NCI-H1105 treated with DMSO at 0.1 percent for 48 hours (cell line): Measurements from ENCODE around the gene RRBP1.
"Not testable (repeated sequence)": the region's sequence is repeated elsewhere in the genome, so short reads cannot be mapped to it uniquely, and the experiment has no call there.

Experiments
- DNase-seq: peaks from one replicate; lab custom pipeline; 2025; lab: John Stamatoyannopoulos, UW

The RRBP1 gene

DNA sequence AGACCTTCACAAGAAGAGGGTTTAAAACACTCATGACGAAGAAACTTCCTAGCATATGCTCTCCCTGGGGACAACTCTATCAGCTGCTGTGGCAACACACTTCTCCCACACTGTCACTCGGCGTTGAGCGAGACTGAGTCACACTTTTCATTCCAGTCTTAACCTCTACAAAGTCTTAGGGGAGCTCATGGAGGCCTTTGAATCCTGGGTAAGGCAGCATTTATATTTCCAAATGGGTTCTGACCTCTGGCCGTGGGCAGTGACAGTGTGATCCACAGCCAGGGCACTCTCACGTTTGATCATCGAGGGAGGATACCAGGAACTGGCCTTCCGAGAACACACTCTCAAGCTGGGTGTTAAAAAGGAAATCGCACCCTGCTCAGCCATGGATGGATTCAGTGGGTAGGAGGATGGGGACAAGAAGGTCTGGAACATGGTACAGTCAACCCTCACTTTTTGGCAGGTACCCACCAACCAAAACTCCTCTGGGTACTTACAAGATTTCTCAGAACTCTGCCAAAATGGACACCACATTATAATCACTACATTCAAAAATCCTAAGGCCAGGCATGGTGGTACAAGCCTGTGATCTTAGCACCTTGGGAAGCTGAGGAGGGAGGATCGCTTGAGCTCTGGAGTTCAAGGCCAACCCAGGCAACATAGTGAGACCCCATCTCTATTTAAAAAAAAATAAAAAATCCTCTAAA lies 19.6 kb downstream of the RRBP1 start:
- DNase-seq = no peak

GRCh38 chr20:17661121-17661744 lies 20.8 kb downstream of the RRBP1 start:
- DNase-seq = no peak

- no peak for DNase-seq
Measured at GRCh38 chr20:17660667-17661066, 21.4 kb downstream of the RRBP1 start.

- no peak for DNase-seq
Measured at GRCh38 chr20:17659801-17660200, 22.2 kb downstream of the RRBP1 start.

DNA sequence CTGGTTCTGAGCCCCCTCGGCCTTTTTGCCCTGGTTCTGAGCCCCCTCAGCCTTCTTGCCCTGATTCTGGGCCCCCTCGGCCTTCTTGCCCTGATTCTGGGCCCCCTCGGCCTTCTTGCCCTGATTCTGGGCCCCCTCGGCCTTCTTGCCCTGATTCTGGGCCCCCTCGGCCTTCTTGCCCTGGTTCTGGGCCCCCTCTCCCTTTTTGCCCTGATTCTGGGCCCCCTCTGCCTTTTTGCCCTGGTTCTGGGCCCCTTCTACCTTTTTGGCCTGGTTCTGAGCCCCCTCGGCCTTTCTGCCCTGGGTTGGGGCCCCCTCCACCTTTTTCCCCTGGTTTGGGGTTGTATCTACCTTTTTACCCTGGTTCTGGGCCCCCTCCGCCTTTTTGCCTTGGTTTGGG lies 22.7 kb downstream of the RRBP1 start:
- not testable (repeated sequence) for DNase-seq

GRCh38 chr20:17658648-17658993 lies 23.4 kb downstream of the RRBP1 start:
- DNase-seq = no peak

- DNase-seq = no peak
Measured at GRCh38 chr20:17657898-17658647, 24.0 kb downstream of the RRBP1 start.

DNA sequence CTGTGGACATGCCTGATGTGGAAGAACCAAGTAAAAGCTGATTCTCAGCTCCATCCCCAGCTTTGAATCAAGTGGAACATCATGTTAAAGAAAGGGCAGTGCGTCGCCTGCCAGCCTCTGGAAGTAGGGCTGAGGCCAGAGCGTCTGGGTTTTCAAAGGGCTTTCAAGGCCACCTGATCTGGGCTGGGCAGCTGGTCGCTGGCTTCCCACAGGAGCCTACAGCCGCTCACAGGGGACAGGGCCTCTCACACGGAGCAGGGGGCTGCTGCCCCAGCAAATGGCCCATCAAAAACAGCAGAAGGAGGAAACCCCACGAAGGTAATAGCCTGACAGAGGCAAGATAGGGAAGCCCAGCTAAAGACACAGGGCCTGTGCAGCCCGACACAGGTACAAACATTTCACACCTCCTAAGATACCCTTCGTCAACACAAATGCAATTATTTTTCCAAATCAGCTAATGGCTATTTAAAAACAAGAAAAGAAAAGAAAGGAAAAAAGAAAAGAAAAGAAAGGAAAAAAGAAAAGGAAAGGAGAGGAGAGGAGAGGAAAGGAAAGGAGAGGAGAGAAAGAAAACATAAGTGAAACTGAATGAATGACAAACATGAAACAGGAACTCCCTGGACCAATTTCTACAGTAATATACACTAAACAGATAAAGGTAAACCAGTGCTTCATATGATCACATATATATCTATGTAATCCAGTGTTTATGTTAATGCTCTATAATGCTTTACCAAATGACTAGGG lies 24.8 kb downstream of the RRBP1 start:
- no peak for DNase-seq

DNA sequence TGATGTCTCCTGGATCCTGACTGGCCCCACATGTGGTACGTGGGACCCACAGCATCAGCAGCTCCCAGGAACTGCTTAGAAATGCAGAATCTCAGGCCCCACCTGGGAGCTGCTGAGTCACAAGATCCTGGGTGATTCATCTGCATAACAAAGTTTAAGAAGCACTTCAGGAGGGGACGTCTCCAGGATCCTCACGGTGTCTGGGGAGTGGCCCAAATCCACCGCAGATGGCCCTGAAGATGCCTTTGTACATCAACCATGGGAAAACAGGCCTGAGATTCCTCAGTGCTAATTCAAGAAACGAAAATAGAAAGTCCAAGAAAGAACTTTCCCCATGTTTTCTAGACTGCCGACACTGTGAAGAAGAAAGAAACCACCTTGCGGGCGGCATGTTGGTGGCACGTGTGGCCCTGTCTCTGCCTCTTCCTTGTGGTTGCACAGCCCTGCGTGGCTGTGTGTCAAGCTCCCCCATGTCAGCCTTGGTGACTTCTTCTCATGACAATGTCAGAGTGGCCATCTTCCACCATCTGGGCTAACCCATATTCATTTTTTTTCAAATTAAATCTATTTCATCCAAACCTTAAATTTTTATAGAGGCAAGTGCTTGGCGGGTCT lies 26.1 kb downstream of the RRBP1 start:
- no peak for DNase-seq

GRCh38 chr20:17655286-17655651 lies 26.8 kb downstream of the RRBP1 start:
- DNase-seq = no peak

- DNase-seq = no peak
Measured at GRCh38 chr20:17654649-17655285, 27.3 kb downstream of the RRBP1 start.

- no peak for DNase-seq
Measured at GRCh38 chr20:17653835-17654648, 28.0 kb downstream of the RRBP1 start.

DNA sequence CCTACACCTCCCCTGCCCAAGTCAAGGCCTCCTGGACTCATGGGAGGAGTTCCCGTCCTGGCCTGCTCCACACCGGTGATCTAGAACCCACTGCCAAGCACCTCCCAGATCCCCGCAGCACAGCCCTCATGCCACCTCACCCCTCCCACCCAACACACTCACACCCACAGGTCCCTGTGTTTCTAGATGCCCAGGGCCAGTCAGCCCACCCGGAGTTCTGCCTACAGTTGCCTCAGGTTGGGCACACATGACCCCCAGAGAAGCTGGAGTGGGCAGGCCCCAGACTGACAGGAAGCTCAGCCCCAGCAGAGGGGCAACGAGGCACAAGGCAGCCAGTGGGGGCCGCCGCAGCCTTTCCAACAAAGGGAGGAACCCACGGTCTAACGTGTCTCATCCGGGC lies 29.6 kb downstream of the RRBP1 start:
- no peak for DNase-seq

GRCh38 chr20:17651760-17652388 lies 30.2 kb downstream of the RRBP1 start:
- DNase-seq = peak; percentile 28

GRCh38 chr20:17651129-17651759 lies 30.8 kb downstream of the RRBP1 start:
- DNase-seq = no peak

DNA sequence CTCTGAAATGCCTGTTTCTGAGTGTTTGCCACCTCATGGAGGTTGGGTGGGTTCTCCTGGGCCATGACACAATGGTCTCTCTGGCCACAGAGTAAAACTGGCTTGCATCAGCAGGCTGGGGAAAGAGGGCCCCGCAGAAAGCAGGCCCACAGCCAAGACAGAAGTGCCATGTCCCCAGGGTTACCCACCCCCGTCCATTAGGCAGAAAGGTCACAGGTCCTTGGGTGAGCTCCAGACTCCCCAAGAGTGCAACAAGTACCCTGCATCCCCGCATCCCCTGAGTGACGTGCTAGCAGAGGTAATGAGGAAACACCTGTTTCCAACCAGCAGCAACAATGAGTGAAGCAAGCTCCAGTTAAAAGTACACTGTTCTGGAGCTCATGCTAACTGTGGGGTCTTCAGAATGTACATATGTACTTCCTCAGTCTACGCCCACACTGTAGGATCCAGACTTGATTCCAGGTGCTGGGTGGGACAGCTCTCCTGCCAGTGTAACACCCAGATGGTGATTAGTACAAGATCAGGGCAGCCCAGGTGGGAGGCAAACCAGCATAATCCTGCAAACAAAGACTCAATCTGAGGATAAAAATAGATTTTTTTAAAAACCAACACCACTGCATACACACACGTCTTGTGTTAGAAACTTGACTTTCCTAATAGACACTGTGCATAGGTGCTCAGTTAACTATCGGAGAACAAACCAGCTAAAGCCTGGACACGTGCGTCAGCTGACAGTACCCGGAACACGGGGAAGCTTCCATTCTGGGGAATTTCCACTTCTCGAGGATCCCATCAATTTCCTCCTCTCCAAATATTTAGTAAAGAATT lies 31.5 kb downstream of the RRBP1 start:
- DNase-seq = no peak

GRCh38 chr20:17648791-17649730 lies 33.0 kb downstream of the RRBP1 start:
- peak; percentile 80 for DNase-seq

DNA sequence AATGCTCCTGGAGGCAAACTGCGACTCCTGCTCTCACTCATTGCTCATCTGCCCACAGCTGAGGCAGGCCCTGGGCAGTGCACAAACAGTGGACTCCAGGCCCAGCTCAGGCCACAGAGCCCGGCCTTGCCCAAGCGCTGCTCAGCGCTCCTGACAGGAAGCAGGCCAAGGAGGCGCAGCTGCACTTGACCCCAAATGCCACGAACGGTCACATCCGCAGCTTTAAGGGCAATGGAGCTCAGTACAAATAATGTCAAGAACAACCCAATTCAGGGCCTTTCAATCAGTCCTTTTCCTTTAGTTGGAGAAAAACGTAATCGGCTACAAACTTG lies 33.8 kb downstream of the RRBP1 start:
- no peak for DNase-seq
